Measurements from ENCODE around the gene NR1D2.

The NR1D2 gene

DNA sequence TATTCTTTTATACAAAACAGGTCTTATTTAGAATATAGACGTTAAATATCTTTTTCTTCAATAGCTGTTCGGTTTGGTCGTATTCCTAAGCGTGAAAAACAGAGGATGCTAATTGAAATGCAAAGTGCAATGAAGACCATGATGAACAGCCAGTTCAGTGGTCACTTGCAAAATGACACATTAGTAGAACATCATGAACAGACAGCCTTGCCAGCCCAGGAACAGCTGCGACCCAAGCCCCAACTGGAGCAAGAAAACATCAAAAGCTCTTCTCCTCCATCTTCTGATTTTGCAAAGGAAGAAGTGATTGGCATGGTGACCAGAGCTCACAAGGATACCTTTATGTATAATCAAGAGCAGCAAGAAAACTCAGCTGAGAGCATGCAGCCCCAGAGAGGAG, 16.8 kb downstream of the NR1D2 start:
- no peak for DNase-seq (ENCODE audit: low read depth in 2 of 3, low spot score in 1 of 3)

- no peak for DNase-seq (ENCODE audit: low read depth in 2 of 3, low spot score in 1 of 3)
Measured at GRCh38 chr3:23964537-23965235, 19.6 kb downstream of the NR1D2 start.

DNA sequence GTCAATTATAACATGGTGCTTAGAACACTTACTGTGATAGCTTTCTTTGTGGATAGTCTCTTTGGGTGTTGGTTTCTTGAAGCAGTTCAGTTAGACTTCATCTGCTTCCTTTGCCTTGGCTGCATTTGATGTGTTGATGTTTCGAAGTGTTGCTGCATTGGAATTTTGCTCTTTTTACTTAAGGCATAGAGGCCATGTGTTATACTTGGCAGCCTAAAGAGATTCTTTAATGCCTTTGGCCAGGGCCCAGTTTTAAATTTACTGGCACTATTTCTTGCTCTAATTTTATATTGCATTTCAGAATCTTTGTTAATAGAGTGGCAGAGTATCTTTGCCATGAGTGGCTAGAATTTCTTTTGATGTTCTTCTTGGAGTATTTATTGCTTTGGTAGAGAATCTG, 21.2 kb downstream of the NR1D2 start:
- DNase-seq (ENCODE audit: low read depth in 2 of 3, low spot score in 1 of 3) = no peak

DNA sequence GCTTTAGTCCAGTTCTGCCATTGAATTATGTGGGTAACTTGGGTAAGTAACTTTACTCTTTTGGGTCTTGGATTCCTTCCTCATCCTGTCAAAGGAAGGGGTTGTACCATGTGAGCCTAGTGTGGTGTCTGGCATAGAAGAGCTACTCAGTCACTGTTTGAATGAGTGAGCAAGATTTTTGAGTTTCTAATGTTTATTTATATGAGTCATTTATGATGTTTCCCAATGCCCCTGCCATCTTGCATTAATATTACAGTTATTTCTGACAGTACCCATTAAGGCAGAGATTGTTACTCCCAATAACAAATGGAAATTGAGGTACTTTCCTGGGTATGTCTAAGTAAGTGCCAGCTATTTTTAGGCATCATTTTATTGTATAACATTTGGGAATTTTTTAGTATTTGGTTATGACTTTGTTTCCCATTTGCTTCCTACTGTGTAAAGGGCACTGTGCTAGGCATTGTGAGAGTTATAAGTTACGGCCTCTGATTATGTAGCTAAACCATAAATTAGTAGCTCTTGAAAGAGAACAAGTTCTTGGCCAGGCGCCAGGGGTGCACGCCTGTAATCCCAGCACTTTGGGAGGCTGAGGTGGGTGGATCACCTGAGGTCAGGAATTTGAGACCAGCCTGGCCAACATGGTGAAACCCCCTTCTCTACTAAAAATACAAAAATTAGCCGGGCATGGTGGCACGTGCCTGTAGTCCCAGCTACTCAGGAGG, 23.5 kb downstream of the NR1D2 start:
- DNase-seq (ENCODE audit: low read depth in 2 of 3, low spot score in 1 of 3) = no peak

DNA sequence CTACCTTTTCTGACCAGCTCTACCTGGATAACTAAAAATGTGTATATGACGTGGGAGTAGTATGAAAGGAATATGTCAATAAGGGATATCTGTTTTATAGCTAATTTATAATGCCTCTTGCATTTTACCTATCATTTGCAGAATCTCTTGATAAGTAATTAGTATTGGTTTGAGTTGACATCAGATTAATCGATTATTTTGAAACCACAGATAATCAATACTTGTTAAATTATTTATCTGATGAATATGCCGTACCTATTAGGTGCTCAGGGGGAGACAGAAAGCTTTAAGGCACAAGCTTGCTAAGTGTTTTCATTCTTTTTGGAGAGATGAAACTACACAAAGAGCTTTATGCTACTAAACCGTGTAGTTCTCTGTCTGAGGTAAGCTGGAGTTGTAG, 24.3 kb downstream of the NR1D2 start:
- DNase-seq (ENCODE audit: low read depth in 2 of 3, low spot score in 1 of 3) = no peak

- DNase-seq (ENCODE audit: low read depth in 2 of 3, low spot score in 1 of 3) = no peak
Measured at GRCh38 chr3:23971684-23972083, 26.6 kb downstream of the NR1D2 start.

DNA sequence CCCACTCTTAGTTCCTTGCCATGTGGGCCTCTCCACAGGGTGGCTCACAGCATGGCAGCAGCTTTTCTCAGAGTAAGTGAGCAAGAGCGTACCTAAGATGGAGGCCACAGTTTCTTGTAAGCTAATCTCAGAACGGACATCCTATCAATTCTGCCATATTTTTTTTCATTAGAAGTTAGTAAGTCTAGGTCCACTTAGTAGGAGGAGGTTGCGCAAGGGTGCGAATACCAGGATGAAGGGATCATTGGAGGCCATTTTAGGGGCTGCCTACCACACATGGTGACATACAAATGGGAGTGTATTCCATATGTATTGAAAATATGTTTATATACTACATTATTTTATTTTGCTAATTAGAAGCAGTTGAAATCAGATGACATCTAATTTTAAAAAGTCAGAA, 31.5 kb downstream of the NR1D2 start:
- no peak for DNase-seq (ENCODE audit: low read depth in 2 of 3, low spot score in 1 of 3)

DNA sequence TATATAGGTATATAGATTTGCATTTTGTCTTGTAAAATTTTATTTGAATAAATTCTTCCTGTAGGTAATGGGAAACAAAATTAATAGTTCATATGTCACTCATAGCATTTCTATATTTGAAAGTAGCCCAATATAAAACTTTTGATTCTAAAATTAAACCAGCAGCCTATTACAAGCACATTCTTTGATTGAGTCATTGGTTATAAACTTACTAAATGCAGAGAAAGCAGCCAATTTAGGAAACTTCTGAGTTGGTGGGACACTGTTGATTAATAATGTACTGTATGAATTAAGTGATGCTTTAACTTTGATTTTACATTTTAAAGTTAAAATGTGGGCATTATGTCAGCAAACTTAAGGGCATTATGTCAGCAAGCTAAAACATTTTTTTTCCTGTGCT, 34.5 kb downstream of the NR1D2 start:
- DNase-seq (ENCODE audit: low read depth in 2 of 3, low spot score in 1 of 3) = no peak

DNA sequence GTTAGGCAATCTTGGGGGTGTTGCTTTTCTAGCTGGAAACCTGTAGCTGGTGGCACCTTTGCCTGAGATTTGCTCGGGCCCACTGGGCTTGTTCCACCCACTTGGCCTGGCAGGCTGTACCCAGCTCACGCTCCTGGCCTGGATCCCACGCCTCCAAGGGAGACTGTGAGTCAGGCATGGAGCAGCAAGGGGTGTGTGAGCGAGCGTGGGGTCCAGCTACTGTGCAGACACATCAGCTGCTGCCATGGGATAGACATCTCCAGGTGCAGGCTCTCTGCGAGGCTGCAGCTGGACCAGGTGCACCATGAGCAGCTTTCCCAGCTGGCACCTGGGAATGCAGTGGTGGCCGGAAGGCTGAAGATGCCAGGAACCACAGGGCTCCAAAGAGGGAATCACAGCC, 36.0 kb downstream of the NR1D2 start:
- DNase-seq (ENCODE audit: low read depth in 2 of 3, low spot score in 1 of 3) = no peak

- no peak for DNase-seq (ENCODE audit: low read depth in 2 of 3, low spot score in 1 of 3)
Measured at GRCh38 chr3:23981955-23982354, 36.9 kb downstream of the NR1D2 start.

DNA sequence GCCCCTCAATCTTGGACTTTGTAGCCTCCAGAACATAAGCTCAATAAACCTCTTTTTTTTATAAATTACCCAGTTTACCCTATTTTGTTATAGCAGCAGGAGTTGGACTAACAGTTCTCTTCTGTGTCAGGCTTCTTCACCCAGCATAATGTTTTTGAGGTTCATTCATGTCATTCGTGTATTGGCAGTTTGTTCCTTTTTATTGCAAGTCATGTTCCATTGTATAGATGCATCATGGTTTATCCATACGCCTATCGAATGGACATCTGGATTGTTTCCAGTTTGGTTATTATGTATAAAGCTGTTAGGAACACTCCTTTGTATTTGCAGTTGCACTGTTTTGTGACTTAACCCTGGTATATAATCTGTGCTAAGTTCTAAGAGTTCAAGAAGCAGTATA, 39.8 kb downstream of the NR1D2 start:
- no peak for DNase-seq (ENCODE audit: low read depth in 2 of 3, low spot score in 1 of 3)

DNA sequence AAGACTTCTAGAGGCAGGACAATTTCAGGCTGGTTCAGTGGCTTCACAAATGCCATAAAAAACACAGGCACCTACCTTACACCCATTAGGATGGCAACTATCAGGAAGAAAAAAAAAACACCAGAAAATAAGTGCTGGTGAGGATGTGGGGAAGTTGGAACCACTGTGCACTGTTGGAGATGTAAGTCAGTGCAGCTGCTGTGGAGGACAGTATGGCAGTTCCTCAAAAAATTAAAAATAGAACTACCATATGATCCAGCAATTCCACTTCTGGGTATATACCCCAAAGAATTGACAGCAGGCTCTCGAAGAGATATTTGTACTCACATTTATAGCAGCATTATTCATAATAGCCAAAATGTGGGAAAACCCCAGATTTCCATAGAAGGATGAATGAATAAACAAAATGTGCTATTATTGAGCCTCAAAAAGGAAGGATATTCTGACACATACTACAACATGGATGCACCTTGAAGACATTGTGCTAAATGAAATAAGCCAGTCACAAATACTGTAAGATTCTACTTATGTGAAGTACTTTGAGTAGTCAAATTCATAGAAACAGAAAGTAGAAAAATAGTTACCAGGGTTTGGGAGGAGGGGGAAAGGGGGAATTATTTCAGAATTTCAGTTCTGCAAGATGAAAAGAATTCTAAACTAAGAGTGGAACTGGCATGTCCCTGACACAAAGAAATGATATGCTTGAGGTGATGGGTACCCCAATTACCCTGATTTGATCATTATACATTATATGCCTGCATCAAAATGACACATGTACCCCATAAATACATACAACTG, 40.9 kb downstream of the NR1D2 start:
- DNase-seq (ENCODE audit: low read depth in 2 of 3, low spot score in 1 of 3) = no peak

- DNase-seq (ENCODE audit: low read depth in 2 of 3, low spot score in 1 of 3) = no peak
Measured at GRCh38 chr3:23987356-23987755, 42.3 kb downstream of the NR1D2 start.

DNA sequence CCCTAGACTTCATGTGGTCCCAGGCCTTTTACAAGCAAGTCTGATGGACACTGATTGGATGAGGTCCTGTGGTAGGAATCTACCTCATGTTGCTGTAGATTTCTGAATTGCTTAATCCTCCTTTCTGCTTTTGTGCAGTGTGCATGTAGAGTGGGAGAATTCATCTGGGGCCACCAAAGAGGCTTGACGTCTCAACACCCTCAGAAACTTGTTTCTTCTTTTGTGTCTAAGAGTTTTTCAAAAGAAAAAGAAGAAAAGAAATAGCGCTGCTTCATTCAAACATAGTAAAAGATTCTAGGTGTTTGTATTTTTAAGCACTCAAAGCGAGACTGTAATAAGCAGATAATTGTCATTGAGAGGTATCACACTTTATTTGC, 46.2 kb downstream of the NR1D2 start:
- no peak for DNase-seq (ENCODE audit: low read depth in 2 of 3, low spot score in 1 of 3)

DNA sequence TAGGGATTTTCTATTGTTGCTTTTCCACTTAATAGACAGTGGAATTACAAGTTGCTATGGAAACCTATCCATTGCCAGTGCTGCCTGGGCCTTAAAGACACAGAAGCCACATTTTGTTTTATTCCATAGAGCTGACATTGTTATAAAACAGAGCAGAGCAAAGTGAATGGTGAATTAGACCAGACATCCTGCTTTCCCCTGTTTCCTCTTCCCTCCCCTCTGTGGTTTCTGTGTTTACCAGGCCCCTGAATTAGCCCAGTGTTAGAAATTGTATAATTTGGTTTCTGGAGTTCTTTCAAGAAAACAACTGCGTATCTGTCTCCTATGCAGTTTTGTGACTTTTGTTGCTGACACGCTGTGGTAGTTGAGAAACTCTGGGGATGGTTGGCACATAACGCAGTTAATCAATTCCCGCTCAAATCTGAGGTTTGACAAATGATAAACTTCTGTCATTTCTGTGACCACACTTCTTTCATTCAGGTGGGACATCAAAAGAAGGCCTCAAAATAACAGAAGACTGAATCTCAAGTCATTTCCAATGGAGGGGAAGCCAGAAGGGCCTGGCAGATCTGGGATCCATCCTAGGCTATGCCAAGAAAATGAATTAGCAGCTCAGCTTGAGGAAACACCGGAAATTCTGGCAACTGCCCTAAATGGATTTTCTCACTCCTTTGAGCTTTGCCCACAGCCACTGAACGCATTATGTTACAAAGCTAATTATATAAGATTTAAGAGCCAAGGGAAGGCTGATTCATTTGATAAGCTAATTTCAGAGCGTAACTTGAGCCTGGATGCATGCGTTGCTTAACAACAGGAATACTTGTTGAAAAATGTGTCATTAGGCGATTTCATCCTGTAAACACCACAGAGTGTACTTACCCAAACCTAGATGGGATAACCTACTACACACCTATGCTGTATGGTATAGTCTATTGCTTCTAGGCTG, 46.9 kb downstream of the NR1D2 start:
- no peak for DNase-seq (ENCODE audit: low read depth in 2 of 3, low spot score in 1 of 3)

- DNase-seq (ENCODE audit: low read depth in 2 of 3, low spot score in 1 of 3) = no peak
Measured at GRCh38 chr3:23993556-23994243, 48.6 kb downstream of the NR1D2 start.

DNA sequence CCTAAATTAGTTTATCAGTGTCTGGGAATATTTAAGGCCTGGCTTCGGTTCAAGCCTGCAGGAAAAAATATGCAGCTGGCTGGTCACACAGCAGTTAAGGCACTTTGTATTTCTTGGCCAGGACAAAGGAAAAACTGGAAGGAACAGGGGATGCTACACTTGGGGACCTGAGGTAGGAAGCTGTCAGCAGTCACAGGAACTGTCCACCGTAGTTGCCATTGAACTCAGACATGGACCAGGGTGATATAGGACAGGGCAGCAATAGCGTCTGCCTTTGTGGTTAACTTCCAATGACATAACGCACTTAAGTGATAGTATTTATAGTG, 49.1 kb downstream of the NR1D2 start:
- no peak for DNase-seq (ENCODE audit: low read depth in 2 of 3, low spot score in 1 of 3)

GRCh38 chr3:23995219-23995618, 50.1 kb downstream of the NR1D2 start:
- DNase-seq (ENCODE audit: low read depth in 2 of 3, low spot score in 1 of 3) = no peak

GRCh38 chr3:23996095-23996524, 51.0 kb downstream of the NR1D2 start:
- DNase-seq (ENCODE audit: low read depth in 2 of 3, low spot score in 1 of 3) = no peak

GRCh38 chr3:23999012-23999641, 54.0 kb downstream of the NR1D2 start:
- DNase-seq (ENCODE audit: low read depth in 2 of 3, low spot score in 1 of 3) = peak; percentile 53 to 76 (median 55)
